ENCODE measurements around the gene C13orf42.

C13orf42 gene

GRCh38 chr13:51033421-51034185 lies 77.5 kb downstream of the C13orf42 start:
- DNase-seq (ENCODE audit: low read depth), result no peak

GRCh38 chr13:51032831-51033230 lies 78.2 kb downstream of the C13orf42 start:
- DNase-seq (ENCODE audit: low read depth), result no peak

All from amniotic epithelial cell (primary cell).